Heart left ventricle (tissue), 16 donors: ENCODE data around the gene ACVR1. TPM values are rescaled to one million over a fixed set of nuclear protein-coding genes. Genes with fewer than 3 reads are reported as not detected.

Experiments
- ATAC-seq, 4 donors: fragments of 200-7000 bp; cut with Tn5 transposase; one replicate each; pipeline ENCODE4 v1.9.1; 2020 to 2022; ENCODE audit warnings: moderate library complexity in 4 of 4, mild to moderate bottlenecking in 3 of 4, moderate number of reproducible peaks in 1 of 4
- DNase-seq, 5 donors: peaks; one replicate each; pipeline ENCODE4 v3.0.0-alpha.2; 2020
- H3K27ac ChIP-seq, 12 donors: fragments of 200-600 bp; sonication (generic) in 4 of 12; one replicate each; pipeline versions ENCODE4 v1.5.0 to v1.8.0; 2016 to 2022; ENCODE audit warnings: mild to moderate bottlenecking in 2 of 12
- H3K27me3 ChIP-seq, 9 donors: fragments of 200-600 bp; sonication (generic) in 2 of 9; one replicate each; pipeline versions ENCODE4 v1.5.1 to v1.8.0; 2016 to 2022; ENCODE audit warnings: mild to moderate bottlenecking in 3 of 9
- H3K36me3 ChIP-seq, 9 donors: fragments of 200-600 bp; sonication (generic) in 2 of 9; one replicate each; pipeline versions ENCODE4 v1.5.0 to v1.8.0; 2018 to 2022; ENCODE audit warnings: mild to moderate bottlenecking in 2 of 9
- H3K4me1 ChIP-seq, 12 donors: fragments of 200-600 bp; sonication (generic) in 4 of 12; one replicate each; pipeline versions ENCODE4 v1.5.0 to v1.8.0; 2016 to 2022; ENCODE audit warnings: mild to moderate bottlenecking in 3 of 12
- H3K4me3 ChIP-seq, 12 donors: fragments of 200-600 bp; sonication (generic) in 4 of 12; one replicate each; pipeline versions ENCODE4 v1.5.0 to v1.8.0; 2017 to 2022; ENCODE audit warnings: mild to moderate bottlenecking in 9 of 12, moderate library complexity in 4 of 12
- H3K9me3 ChIP-seq, 12 donors: fragments of 200-600 bp; sonication (generic) in 4 of 12; one replicate each; pipeline versions ENCODE4 v1.5.0 to v1.8.0; 2016 to 2022; ENCODE audit warnings: mild to moderate bottlenecking in 1 of 12
- POLR2A ChIP-seq, 2 donors: fragments of 450-650 bp; IDR thresholded peaks; one replicate each; pipeline ENCODE4 v1.6.1; 2017; ENCODE audit warnings: antibody characterized with exemption in 2 of 2, mild to moderate bottlenecking in 2 of 2, moderate library complexity in 2 of 2
- WGBS, 4 donors: extraction: QIAGEN DNeasy Blood & Tissue Kit in 2 of 4; methylation state at CpG; one replicate each; pipeline versions ENCODE4 v1.1.5 to v1.1.7; 2013 to 2018; 5-methylcytosine and 5-hydroxymethylcytosine counted together
- intact Hi-C, 10 donors: fragments of 100-400 bp; cut with DNase I; formaldehyde crosslinking; loops; one replicate each; pipeline versions ENCODE4 v1.11.1 to v1.14.2; 2022
- polyA plus RNA-seq, 2 donors: library from polyadenylated mRNA; stranded (reverse); fragments of 200-250 nt; gene quantifications; one replicate each; pipeline ENCODE4 v1.2.3, GENCODE V29; 2013
- total RNA-seq, 9 donors: library from RNA; depleted of rRNA in 2 of 9; stranded (reverse); fragments of >200 nt in 2 of 9; fragmentation: NEBNext Ultra II Directional in 3 of 9; extraction: Animal tissue kit (Norgen Biotek cat#: 25700) in 3 of 9; gene quantifications; one replicate each; pipeline versions ENCODE4 v1.1.0 to v1.2.4, GENCODE V29; 2016 to 2023
- TF ChIP-seq, protein P1 (sequence below), 12 donors: fragments of 200-600 bp; sonication (generic) in 4 of 12; IDR thresholded peaks; one replicate each; pipeline versions ENCODE4 v1.5.0 to v1.8.0; 2018 to 2022; ENCODE audit warnings: antibody characterized with exemption in 12 of 12, mild to moderate bottlenecking in 5 of 12
- donor health status: ischemic (EF 13 %, LVEDD 7.1; RV severe dilation, severe dysfunction).
- donor health status: healthy with polysubstance abuse.
- donor health status: DM: no; HTN: yes; CAD: no.
- donor health status: DM: no; HTN: no; CAD: no.
- donor health status: ischemic (EF 25% LVEDD 6.9; RV normal size, moderate dysfunction).
- donor health status: ischemic (EF 25% LVEDD 5.7; RV mildly dilated, moderate dysfunction).
- donor health status: healthy.
- donor health status: DM: yes; HTN: yes; CAD: no.
- donor health status: ischemic (EF 35%, LVEDD 5.7; RV mildly dilated, moderate dysfunction).
- donor health status: nonischemic (EF 11% LVEDD 7.7; RV severe dilation, severe dysfunction).
- donor health status: DM: yes; HTN: yes; CAD: no.
- donor health status: PGD.
- donor health status: ischemic (EF 29% LVEDD 5.4; RV normal size, mild dysfunction).
- donor health status: nonischemic (EF 23%, LVEDD 6.1; RV moderate dilation, normal function).

The ACVR1 gene
- total and polyA plus RNA-seq, 11 donors: 5.6 to 37.6 (median 23.9) TPM

DNA sequence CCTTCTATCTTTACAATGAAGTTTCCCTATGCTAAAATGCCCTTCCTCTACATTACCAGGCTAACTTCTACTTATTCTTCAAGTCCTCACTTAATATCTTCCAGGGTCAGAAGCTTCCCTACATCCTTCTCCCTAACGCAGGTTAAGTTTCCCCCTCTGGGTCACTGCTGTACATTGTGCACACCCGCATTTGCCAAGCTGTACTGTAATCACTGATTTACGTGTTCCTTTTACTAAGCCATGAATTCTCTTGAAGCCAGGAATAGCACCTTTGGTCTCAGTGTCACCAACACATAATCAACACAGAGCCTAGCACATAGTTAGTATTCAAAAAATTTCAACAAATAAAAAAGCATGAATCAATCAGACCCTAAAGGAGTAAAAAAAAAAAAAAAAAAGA is 22.3 kb downstream of the ACVR1 start:
- Histone ChIP-seq H3K4me3 (no peak overlapping the region), H3K4me1 (peaks cover 0 to 30% (median 13%) of the 10 kb centered on the region in 12 donors), H3K27ac (no peak overlapping the region), H3K27me3 (no peaks in the 10 kb centered on the region), H3K36me3 (peaks cover 0 to 11% (median 2%) of the 10 kb centered on the region in 9 donors), H3K9me3 (no peaks in the 10 kb centered on the region)
- WGBS, 4 donors: 57 to 64% (median 59%) methylated on average over 3 of the region's 3 CpGs
- ATAC-seq (peak; percentile 45 to 71 (median 64)), DNase-seq (no peak)
- TF ChIP-seq, protein P1, sequence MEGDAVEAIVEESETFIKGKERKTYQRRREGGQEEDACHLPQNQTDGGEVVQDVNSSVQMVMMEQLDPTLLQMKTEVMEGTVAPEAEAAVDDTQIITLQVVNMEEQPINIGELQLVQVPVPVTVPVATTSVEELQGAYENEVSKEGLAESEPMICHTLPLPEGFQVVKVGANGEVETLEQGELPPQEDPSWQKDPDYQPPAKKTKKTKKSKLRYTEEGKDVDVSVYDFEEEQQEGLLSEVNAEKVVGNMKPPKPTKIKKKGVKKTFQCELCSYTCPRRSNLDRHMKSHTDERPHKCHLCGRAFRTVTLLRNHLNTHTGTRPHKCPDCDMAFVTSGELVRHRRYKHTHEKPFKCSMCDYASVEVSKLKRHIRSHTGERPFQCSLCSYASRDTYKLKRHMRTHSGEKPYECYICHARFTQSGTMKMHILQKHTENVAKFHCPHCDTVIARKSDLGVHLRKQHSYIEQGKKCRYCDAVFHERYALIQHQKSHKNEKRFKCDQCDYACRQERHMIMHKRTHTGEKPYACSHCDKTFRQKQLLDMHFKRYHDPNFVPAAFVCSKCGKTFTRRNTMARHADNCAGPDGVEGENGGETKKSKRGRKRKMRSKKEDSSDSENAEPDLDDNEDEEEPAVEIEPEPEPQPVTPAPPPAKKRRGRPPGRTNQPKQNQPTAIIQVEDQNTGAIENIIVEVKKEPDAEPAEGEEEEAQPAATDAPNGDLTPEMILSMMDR (IDR thresholded peaks at IDR 0.05): no peak
- no peak for TF ChIP-seq POLR2A (IDR thresholded peaks at IDR 0.05)
- intact Hi-C loops: no loop called here

DNA sequence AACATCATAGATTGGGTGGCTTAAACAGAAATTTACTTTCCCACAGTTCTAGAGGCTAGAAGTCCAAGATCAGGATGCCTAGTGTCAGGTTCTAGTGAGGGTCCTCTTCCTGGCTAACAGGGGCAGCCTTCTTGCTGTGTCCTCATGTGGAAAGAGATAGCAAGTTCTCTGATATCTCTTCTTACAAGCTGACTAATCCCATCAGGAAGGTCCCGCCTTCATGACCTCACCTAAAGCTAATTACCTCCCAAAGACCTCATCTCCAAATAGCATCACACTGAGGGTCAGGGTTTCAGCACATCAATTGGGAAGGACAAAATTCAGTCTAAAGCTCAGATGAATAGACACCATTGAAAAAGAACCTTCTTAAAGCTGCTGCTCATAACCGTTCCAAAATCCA is 22.9 kb downstream of the ACVR1 start:
- Histone ChIP-seq H3K27me3 (no peaks in the 10 kb centered on the region), H3K27ac (peak overlapping the region in 1 of 12 donors; percentile 20), H3K4me3 (no peak overlapping the region), H3K36me3 (peaks cover 0 to 8% (median 0%) of the 10 kb centered on the region in 9 donors), H3K9me3 (peaks cover 0 to 3% (median 0%) of the 10 kb centered on the region in 12 donors), H3K4me1 (peaks cover 0 to 30% (median 13%) of the 10 kb centered on the region in 12 donors)
- intact Hi-C loops: no loop called here
- peak in 2 of 4 donors; percentile 25 to 26 for ATAC-seq
- WGBS, 4 donors: 81 to 88% (median 84%) methylated on average over 2 of the region's 2 CpGs
- no peak for DNase-seq
- no peak for TF ChIP-seq POLR2A (IDR thresholded peaks at IDR 0.05)
- TF ChIP-seq, protein P1 (IDR thresholded peaks at IDR 0.05): no peak

DNA sequence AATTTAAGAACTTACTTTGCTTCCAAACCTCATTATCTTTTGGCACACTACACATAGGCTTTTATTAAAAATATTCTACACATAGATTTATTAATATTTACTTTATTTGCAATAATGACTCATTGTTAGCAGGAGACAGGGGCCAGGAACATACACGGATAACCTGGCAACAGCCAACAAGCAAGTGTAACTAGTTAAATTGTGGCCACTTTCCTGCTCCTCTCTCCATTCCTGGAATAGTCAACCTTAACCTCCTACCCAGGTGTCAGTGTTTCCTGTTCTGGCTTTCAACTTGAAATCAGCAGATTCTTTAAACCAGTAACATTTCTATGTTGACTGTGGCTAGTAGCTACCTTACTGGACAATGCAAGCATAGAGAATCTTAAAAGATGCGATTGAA is 26.5 kb downstream of the ACVR1 start:
- Histone ChIP-seq H3K4me3 (no peak overlapping the region), H3K27me3 (no peaks in the 10 kb centered on the region), H3K27ac (no peak overlapping the region), H3K9me3 (peaks cover 0 to 6% (median 0%) of the 10 kb centered on the region in 12 donors), H3K36me3 (peaks cover 0 to 6% (median 0%) of the 10 kb centered on the region in 9 donors), H3K4me1 (peaks cover 0 to 44% (median 15%) of the 10 kb centered on the region in 12 donors)
- WGBS, 4 donors: 65 to 73% (median 69%) methylated on average over 2 of the region's 2 CpGs
- DNase-seq: no peak
- intact Hi-C loops: no loop called here
- TF ChIP-seq, protein P1 (IDR thresholded peaks at IDR 0.05): no peak
- no peak for TF ChIP-seq POLR2A (IDR thresholded peaks at IDR 0.05)
- no peak for ATAC-seq

DNA sequence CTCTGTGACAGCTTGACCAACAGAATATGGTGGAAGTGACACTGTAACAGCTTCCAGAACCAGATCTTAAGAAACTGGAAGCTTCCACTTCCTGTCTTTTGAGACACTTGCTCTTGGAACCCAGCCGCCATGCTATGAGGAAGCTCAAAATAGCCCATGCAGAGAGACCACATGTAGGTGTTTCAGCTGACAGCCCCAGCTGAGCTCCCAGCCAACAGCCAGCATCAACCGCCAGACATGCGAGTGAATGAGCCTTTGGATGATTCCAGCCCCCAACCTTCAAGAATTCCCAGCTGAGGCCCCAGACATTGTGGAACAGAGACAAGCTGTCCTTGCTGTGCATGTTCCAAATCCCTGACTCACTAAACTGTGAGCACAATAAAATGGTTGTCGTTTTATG is 27.9 kb downstream of the ACVR1 start:
- H3K4me1 ChIP-seq: peaks cover 0 to 52% (median 18%) of the 10 kb centered on the region in 12 donors
- H3K36me3 ChIP-seq: peaks cover 0 to 6% (median 0%) of the 10 kb centered on the region in 9 donors
- DNase-seq (peak in 1 of 5 donors; percentile 40), ATAC-seq (peak in 1 of 4 donors; percentile 68)
- 81 to 92% (median 88%) methylated on average over 3 to 4 of the region's 4 CpGs for WGBS, 4 donors
- intact Hi-C loops: no loop called here
- TF ChIP-seq POLR2A (IDR thresholded peaks at IDR 0.05): no peak
- TF ChIP-seq, protein P1 (IDR thresholded peaks at IDR 0.05): no peak
- peaks cover 0 to 6% (median 0%) of the 10 kb centered on the region in 12 donors for H3K9me3 ChIP-seq
- no peaks in the 10 kb centered on the region for H3K27me3 ChIP-seq
- H3K27ac ChIP-seq: no peak overlapping the region
- H3K4me3 ChIP-seq: no peak overlapping the region
